SK-N-SH treated with all-trans-retinoic acid at 6 μM for 48 hours (cell line): ENCODE data around the gene ALK.
"Not testable (repeated sequence)": the region's sequence is repeated elsewhere in the genome, so short reads cannot be mapped to it uniquely, and the experiment has no call there.

Source experiments
- ESRRG ChIP-seq: fragments of 250-450 bp; sonication (Bioruptor Pico); IDR thresholded peaks from 2 replicates; pipeline ENCODE4 v1.6.1; 2021; ENCODE audit warnings: mild to moderate bottlenecking
- PPARA ChIP-seq: fragments of 250-450 bp; sonication (Bioruptor Pico); IDR thresholded peaks from 2 replicates; pipeline ENCODE4 v1.5.0; 2020; ENCODE audit warnings: mild to moderate bottlenecking, borderline replicate concordance
- RARB ChIP-seq: fragments of 250-450 bp; sonication (Bioruptor Pico); IDR thresholded peaks from 2 replicates; pipeline ENCODE4 v1.8.0; 2021; ENCODE audit warnings: mild to moderate bottlenecking, moderate library complexity
- SNAI2 ChIP-seq: fragments of 250-450 bp; sonication (Bioruptor Pico); IDR thresholded peaks from 2 replicates; pipeline ENCODE4 v1.5.0; 2020; ENCODE audit warnings: mild to moderate bottlenecking, moderate library complexity
- TCF4 ChIP-seq: fragments of 250-450 bp; sonication (Bioruptor Pico); IDR thresholded peaks from 2 replicates; pipeline ENCODE4 v1.8.0; 2021; ENCODE audit warnings: mild to moderate bottlenecking, moderate library complexity, borderline replicate concordance
- TOX ChIP-seq: fragments of 250-450 bp; sonication (Bioruptor Pico); IDR thresholded peaks from 2 replicates; pipeline ENCODE4 v1.8.0; 2021; ENCODE audit warnings: mild to moderate bottlenecking, moderate library complexity, borderline replicate concordance
- ZNF565 ChIP-seq: fragments of 450-650 bp; formaldehyde crosslinking; conservative IDR thresholded peaks from 2 replicates; pipeline ENCODE4 v1.5.0; 2020; ENCODE audit warnings: low read depth, mild to moderate bottlenecking, moderate library complexity
- ZNF70 ChIP-seq: fragments of 450-650 bp; formaldehyde crosslinking; IDR thresholded peaks from 2 replicates; pipeline ENCODE4 v1.5.0; 2020; ENCODE audit warnings: mild to moderate bottlenecking, moderate library complexity
- ZNF8 ChIP-seq: fragments of 450-650 bp; formaldehyde crosslinking; IDR thresholded peaks from 2 replicates; pipeline ENCODE4 v1.5.0; 2020; ENCODE audit warnings: mild to moderate bottlenecking, moderate library complexity
- TF ChIP-seq, protein P1 (sequence below): fragments of 250-450 bp; sonication (Bioruptor Pico); IDR thresholded peaks from 2 replicates; pipeline ENCODE4 v1.8.0; 2020; ENCODE audit warnings: mild to moderate bottlenecking, moderate library complexity, borderline replicate concordance

DNA sequence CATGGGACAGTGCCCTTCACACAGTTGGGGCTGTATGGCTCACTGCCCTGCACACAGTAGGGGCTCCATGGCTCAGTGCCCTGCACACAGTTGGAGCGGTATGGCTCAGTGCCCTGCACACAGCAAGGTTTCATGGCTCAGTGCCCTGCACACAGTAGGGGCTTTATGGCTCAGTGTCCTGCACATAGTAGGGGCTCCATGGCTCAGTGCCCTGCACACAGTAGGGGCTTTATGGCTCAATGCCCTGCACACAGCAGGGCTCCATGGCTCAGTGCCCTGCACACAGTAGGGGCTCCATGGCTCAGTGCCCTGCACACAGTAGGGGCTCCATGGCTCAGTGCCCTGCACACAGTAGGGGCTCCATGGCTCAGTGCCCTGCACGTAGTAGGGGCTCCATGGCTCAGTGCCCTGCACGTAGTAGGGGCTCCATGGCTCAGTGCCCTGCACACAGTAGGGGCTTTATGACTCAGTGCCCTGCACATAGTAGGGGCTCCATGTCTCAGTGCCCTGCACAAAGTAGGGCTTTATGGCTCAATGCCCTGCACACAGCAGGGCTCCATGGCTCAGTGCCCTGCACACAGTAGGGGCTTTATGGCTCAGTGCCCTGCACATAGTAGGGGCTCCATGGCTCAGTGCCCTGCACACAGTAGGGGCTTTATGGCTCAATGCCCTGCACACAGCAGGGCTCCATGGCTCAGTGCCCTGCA is 676.2 kb downstream of the ALK start:
- not testable (repeated sequence) for TF ChIP-seq ESRRG (CRISPR knock-in tag); ZNF70 (CRISPR knock-in tag); ZNF565; RARB; SNAI2 (CRISPR knock-in tag); PPARA; TOX (CRISPR knock-in tag); TCF4 (CRISPR knock-in tag); ZNF8 (CRISPR knock-in tag)
- TF ChIP-seq, protein P1, sequence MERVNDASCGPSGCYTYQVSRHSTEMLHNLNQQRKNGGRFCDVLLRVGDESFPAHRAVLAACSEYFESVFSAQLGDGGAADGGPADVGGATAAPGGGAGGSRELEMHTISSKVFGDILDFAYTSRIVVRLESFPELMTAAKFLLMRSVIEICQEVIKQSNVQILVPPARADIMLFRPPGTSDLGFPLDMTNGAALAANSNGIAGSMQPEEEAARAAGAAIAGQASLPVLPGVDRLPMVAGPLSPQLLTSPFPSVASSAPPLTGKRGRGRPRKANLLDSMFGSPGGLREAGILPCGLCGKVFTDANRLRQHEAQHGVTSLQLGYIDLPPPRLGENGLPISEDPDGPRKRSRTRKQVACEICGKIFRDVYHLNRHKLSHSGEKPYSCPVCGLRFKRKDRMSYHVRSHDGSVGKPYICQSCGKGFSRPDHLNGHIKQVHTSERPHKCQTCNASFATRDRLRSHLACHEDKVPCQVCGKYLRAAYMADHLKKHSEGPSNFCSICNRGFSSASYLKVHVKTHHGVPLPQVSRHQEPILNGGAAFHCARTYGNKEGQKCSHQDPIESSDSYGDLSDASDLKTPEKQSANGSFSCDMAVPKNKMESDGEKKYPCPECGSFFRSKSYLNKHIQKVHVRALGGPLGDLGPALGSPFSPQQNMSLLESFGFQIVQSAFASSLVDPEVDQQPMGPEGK (CRISPR knock-in tag) = not testable (repeated sequence)
